Measurements from ENCODE around the gene SYNE4. TPM values are rescaled to one million over a fixed set of nuclear protein-coding genes. Genes with fewer than 3 reads are reported as not detected.

Gene SYNE4
- total and polyA plus RNA-seq, 2 of the 13 experiments (the other 11 are each of a cell fraction or from before 2014, with no cell fraction given), result 13.7 to 23.0 TPM

GRCh38 chr19:35995048-35995993, 13.3 kb downstream of the SYNE4 start, which contains the start of gene SDHAF1 (continued):
- TF ChIP-seq, protein P1, sequence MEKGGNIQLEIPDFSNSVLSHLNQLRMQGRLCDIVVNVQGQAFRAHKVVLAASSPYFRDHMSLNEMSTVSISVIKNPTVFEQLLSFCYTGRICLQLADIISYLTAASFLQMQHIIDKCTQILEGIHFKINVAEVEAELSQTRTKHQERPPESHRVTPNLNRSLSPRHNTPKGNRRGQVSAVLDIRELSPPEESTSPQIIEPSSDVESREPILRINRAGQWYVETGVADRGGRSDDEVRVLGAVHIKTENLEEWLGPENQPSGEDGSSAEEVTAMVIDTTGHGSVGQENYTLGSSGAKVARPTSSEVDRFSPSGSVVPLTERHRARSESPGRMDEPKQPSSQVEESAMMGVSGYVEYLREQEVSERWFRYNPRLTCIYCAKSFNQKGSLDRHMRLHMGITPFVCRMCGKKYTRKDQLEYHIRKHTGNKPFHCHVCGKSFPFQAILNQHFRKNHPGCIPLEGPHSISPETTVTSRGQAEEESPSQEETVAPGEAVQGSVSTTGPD (CRISPR knock-in tag; IDR thresholded peaks at IDR 0.05), result no peak
- no peak for TF ChIP-seq BHLHE40 (IDR thresholded peaks at IDR 0.05; ENCODE audit: low read length)
- peak; percentile 61; the same call in 1 of the 2 replicates for TF ChIP-seq REL (CRISPR knock-in tag; conservative IDR thresholded peaks at IDR 0.05)
- peak; percentile 63 for TF ChIP-seq ATF7-NPFF (CRISPR knock-in tag; IDR thresholded peaks at IDR 0.05; ENCODE audit: low read depth)
- TF ChIP-seq ESRRA (CRISPR knock-in tag; IDR thresholded peaks at IDR 0.05; ENCODE audit: low read depth), result 0 out of 2 replicates have a peak, but pooled peaks have one; percentile 21
- TF ChIP-seq NR2F1 (CRISPR knock-in tag; IDR thresholded peaks at IDR 0.05), result peak; percentile 91 to 95
- peak; percentile 59; the same call in 1 of the 2 replicates for TF ChIP-seq ZC3H13 (CRISPR knock-in tag; IDR thresholded peaks at IDR 0.05)
- TF ChIP-seq ARID4A (CRISPR knock-in tag; IDR thresholded peaks at IDR 0.05; ENCODE audit: borderline replicate concordance), result peak; percentile 98
- TF ChIP-seq ZNF607 (CRISPR knock-in tag; IDR thresholded peaks at IDR 0.05; ENCODE audit: borderline replicate concordance), result 0 out of 2 replicates have a peak, but pooled peaks have one; percentile 30
- no peak; the same call in 1 of the 2 replicates for TF ChIP-seq ZNF276 (CRISPR knock-in tag; IDR thresholded peaks at IDR 0.05; ENCODE audit: low read depth)
- TF ChIP-seq, protein P2, sequence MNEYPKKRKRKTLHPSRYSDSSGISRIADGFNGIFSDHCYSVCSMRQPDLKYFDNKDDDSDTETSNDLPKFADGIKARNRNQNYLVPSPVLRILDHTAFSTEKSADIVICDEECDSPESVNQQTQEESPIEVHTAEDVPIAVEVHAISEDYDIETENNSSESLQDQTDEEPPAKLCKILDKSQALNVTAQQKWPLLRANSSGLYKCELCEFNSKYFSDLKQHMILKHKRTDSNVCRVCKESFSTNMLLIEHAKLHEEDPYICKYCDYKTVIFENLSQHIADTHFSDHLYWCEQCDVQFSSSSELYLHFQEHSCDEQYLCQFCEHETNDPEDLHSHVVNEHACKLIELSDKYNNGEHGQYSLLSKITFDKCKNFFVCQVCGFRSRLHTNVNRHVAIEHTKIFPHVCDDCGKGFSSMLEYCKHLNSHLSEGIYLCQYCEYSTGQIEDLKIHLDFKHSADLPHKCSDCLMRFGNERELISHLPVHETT (CRISPR knock-in tag; conservative IDR thresholded peaks at IDR 0.05), result no peak
- TF ChIP-seq ZNF839 (CRISPR knock-in tag; IDR thresholded peaks at IDR 0.05; ENCODE audit: borderline replicate concordance), result peak; percentile 20; the same call in 1 of the 2 replicates
- no peak; the same call in 1 of the 2 replicates for TF ChIP-seq GLI4 (CRISPR knock-in tag; IDR thresholded peaks at IDR 0.05; ENCODE audit: borderline replicate concordance)
- TF ChIP-seq JUND (CRISPR knock-in tag; IDR thresholded peaks at IDR 0.05), result no peak
- peak; percentile 88; the same call in 1 of the 2 replicates for TF ChIP-seq HOXD1 (CRISPR knock-in tag; IDR thresholded peaks at IDR 0.05)
- TF ChIP-seq ZNF564 (CRISPR knock-in tag; IDR thresholded peaks at IDR 0.05), result peak; percentile 86
- TF ChIP-seq HCFC1 (IDR thresholded peaks at IDR 0.05; ENCODE audit: low read depth, low read length), result 0 out of 2 replicates have a peak, but pooled peaks have one; percentile 38
- TF ChIP-seq ZNF484 (CRISPR knock-in tag; IDR thresholded peaks at IDR 0.05; ENCODE audit: borderline replicate concordance, low read depth), result no peak
- TF ChIP-seq ZNF777 (CRISPR knock-in tag; IDR thresholded peaks at IDR 0.05), result peak; percentile 99

Data from HepG2 (cell line).